Stomach (tissue), 9 donors: ENCODE results near the gene RAG1. TPM values are rescaled to one million over a fixed set of nuclear protein-coding genes. Genes with fewer than 3 reads are reported as not detected.
A peak's percentile ranks its signal among the peaks of the same experiment; 100 is the strongest.
"Not testable (repeated sequence)": the region's sequence is repeated elsewhere in the genome, so short reads cannot be mapped to it uniquely, and the experiment has no call there.

Source experiments
- DNase-seq, 2 donors: peaks; one replicate each; pipeline versions ENCODE4 v3.0.0 to v3.0.0-alpha.2; 2013 to 2019
- H3K27ac ChIP-seq, 5 donors: fragments of 200-600 bp in 4 of 5; sonication (generic) in 4 of 5; one replicate each; pipeline ENCODE4 v1.5.1; 2013 to 2019; ENCODE audit warnings: mild to moderate bottlenecking in 1 of 5, moderate library complexity in 1 of 5
- H3K27me3 ChIP-seq, 3 donors: fragments of 200-600 bp; sonication (generic); one replicate each; pipeline ENCODE4 v1.5.1; 2017 to 2019; ENCODE audit warnings: mixed run types in 1 of 3
- H3K36me3 ChIP-seq, 4 donors: fragments of 200-600 bp; sonication (generic); 1 replicate in 3 of 4; 2 replicates in 1 of 4; pipeline ENCODE4 v1.5.1; 2016 to 2019
- H3K4me1 ChIP-seq, 4 donors: fragments of 200-600 bp; sonication (generic); one replicate each; pipeline ENCODE4 v1.5.1; 2016 to 2019
- H3K4me3 ChIP-seq, 4 donors: fragments of 200-600 bp; sonication (generic) in 3 of 4; one replicate each; pipeline ENCODE4 v1.5.1; 2016 to 2019; ENCODE audit warnings: mild to moderate bottlenecking in 1 of 4
- H3K9me3 ChIP-seq, 4 donors: fragments of 200-600 bp; sonication (generic); one replicate each; pipeline ENCODE4 v1.5.1; 2016 to 2019
- EP300 ChIP-seq: sonication (generic); formaldehyde crosslinking; IDR thresholded peaks from one replicate; pipeline ENCODE4 v1.6.1; 2017; ENCODE audit warnings: antibody characterized with exemption
- POLR2A ChIP-seq, 4 donors: fragments of 450-650 bp; IDR thresholded peaks; one replicate each; pipeline ENCODE4 v1.6.1; 2016; ENCODE audit warnings: antibody characterized with exemption in 4 of 4, control low read depth in 2 of 4, mild to moderate bottlenecking in 1 of 4, moderate library complexity in 1 of 4
- POLR2AphosphoS5 ChIP-seq, 3 donors: sonication (generic); formaldehyde crosslinking; IDR thresholded peaks; one replicate each; pipeline ENCODE4 v1.6.1; 2016; ENCODE audit warnings: antibody characterized with exemption in 3 of 3
- WGBS, 5 donors: extraction: QIAGEN DNeasy Blood & Tissue Kit in 3 of 5; methylation state at CpG; one replicate each; pipeline versions ENCODE4 v1.1.5 to v1.1.7; 2013 to 2018; 5-methylcytosine and 5-hydroxymethylcytosine counted together
- intact Hi-C: fragments of 100-400 bp; cut with DNase I; formaldehyde crosslinking; loops from one replicate; pipeline ENCODE4 v1.15.1; 2023; ENCODE audit warnings: low total_unique reads
- polyA plus RNA-seq, 3 donors: library from polyadenylated mRNA; stranded (reverse); fragments of 200-250 nt; gene quantifications; one replicate each; pipeline ENCODE4 v1.2.3, GENCODE V29; 2013
- total RNA-seq, 5 donors: library from RNA; depleted of rRNA; stranded (reverse); fragments of >200 nt; gene quantifications; one replicate each; pipeline versions ENCODE4 v1.1.0 to v1.2.3, GENCODE V29; 2014 to 2016
- TF ChIP-seq, protein P1 (sequence below), 7 experiments: fragments of 450-650 bp in 4 of 7; fragments of 200-600 bp in 3 of 7; sonication (generic) in 3 of 7; IDR thresholded peaks; one replicate each; pipeline ENCODE4 v1.5.1; 2016 to 2019; ENCODE audit warnings: antibody characterized with exemption in 7 of 7, control low read depth in 2 of 7, mild to moderate bottlenecking in 1 of 7
- donor health status: healthy with polysubstance abuse.
- donor health status: Bipolar disorder and iron deficiency.
- donor health status: healthy.

Gene RAG1
- total and polyA plus RNA-seq, 8 donors, result 0.23 to 5.0 (median 0.43) TPM; not detected in 2

DNA sequence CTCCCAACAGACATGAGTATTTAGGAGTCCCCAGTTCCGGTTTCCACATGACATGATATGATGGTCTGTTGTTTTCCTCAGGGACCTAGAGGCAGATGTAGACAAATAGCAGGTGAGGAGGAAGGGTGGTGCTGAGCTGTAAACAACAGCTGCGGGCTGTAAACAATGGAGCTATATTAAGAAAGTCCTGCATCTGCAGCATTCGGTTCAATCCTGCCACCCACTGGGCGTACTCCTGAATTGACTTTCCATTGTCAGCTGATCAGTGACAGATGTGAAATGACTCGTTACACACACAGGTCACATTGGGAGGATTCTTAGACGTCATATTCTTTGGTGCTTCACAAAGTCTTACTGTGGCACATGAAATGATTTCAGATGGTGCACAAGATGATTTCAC is 26.8 kb upstream of the RAG1 start:
- Histone ChIP-seq H3K27me3 (no peaks in the 10 kb centered on the region), H3K36me3 (no peaks in the 10 kb centered on the region), H3K27ac (no peak overlapping the region), H3K4me3 (no peak overlapping the region), H3K9me3 (no peaks in the 10 kb centered on the region), H3K4me1 (peaks cover 0 to 5% (median 0%) of the 10 kb centered on the region in 4 donors)
- DNase-seq, result peak; percentile 49 to 72
- TF ChIP-seq POLR2AphosphoS5 (IDR thresholded peaks at IDR 0.05) (peak in 1 of 3 donors; percentile 36), POLR2A (IDR thresholded peaks at IDR 0.05) (no peak), EP300 (no peak)
- TF ChIP-seq, protein P1, sequence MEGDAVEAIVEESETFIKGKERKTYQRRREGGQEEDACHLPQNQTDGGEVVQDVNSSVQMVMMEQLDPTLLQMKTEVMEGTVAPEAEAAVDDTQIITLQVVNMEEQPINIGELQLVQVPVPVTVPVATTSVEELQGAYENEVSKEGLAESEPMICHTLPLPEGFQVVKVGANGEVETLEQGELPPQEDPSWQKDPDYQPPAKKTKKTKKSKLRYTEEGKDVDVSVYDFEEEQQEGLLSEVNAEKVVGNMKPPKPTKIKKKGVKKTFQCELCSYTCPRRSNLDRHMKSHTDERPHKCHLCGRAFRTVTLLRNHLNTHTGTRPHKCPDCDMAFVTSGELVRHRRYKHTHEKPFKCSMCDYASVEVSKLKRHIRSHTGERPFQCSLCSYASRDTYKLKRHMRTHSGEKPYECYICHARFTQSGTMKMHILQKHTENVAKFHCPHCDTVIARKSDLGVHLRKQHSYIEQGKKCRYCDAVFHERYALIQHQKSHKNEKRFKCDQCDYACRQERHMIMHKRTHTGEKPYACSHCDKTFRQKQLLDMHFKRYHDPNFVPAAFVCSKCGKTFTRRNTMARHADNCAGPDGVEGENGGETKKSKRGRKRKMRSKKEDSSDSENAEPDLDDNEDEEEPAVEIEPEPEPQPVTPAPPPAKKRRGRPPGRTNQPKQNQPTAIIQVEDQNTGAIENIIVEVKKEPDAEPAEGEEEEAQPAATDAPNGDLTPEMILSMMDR (IDR thresholded peaks at IDR 0.05), result peak in 3 of 7 experiments; percentile 17 to 27 (median 27)
- intact Hi-C loops, result no loop called here
- WGBS, 5 donors, result 8 to 21% (median 13%) methylated on average over 6 of the region's 6 CpGs

DNA sequence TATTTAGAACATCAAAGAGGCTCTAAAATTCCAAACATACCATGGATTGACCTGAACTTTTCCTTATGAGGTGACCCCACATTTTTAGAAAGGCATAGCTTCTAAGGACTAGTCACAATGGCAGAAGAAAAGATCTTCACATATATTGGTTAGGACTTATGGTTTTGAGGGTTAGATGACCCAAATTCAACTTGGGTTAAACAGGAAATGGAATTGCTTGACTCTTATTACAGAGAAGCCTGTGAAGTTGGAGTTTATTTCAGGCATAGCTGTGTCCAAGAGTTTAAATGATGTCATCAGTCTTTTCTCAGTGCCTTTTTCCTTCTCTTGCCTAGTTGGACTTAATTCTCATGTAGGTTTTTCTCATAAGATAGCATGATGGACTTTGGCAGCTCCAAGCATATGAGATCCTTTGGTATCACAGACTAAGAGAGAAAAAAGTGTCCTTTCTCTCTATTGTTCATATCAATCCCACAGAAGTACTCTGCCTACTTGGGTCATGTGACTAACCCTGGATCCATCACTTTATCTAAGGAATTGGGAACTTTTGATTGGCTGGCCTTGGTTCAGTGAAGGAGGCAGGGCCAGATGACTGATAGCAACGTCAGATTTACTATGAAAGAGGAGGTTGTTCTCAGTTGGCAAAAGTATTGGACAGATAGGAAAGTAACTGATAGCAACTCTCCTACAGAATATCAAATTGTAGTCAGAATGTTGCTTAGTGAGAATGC is 17.3 kb upstream of the RAG1 start:
- Histone ChIP-seq H3K36me3 (no peaks in the 10 kb centered on the region), H3K27ac (no peak overlapping the region), H3K4me1 (no peaks in the 10 kb centered on the region), H3K27me3 (no peaks in the 10 kb centered on the region), H3K9me3 (no peaks in the 10 kb centered on the region), H3K4me3 (no peak overlapping the region)
- intact Hi-C loops, result no loop called here
- 18 to 35% (median 23%) methylated on average over 1 of the region's 1 CpG for WGBS, 5 donors
- TF ChIP-seq POLR2A (IDR thresholded peaks at IDR 0.05) (no peak), POLR2AphosphoS5 (IDR thresholded peaks at IDR 0.05) (no peak), EP300 (no peak)
- TF ChIP-seq, protein P1 (IDR thresholded peaks at IDR 0.05), result no peak
- DNase-seq, result no peak

DNA sequence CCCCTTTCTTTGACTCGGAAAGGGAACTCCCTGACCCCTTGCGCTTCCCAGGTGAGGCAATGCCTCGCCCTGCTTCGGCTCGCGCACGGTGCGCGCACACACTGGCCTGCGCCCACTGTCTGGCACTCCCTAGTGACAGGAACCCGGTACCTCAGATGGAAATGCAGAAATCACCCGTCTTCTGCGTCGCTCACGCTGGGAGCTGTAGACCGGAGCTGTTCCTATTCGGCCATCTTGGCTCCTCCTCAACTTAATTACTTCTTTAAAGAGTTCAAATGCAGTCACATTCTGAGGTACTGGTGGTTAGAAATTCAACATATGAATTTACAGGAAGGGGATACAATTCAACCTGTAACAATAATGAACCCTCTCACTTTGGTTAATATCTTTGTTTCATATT is 10.4 kb upstream of the RAG1 start:
- WGBS, 5 donors, result 94 to 97% (median 96%) methylated on average over 8 to 15 of the region's 17 CpGs
- H3K27ac ChIP-seq, H3K4me3 ChIP-seq, H3K27me3 ChIP-seq, intact Hi-C loops, H3K9me3 ChIP-seq, DNase-seq, H3K36me3 ChIP-seq, H3K4me1 ChIP-seq: not testable (repeated sequence)

DNA sequence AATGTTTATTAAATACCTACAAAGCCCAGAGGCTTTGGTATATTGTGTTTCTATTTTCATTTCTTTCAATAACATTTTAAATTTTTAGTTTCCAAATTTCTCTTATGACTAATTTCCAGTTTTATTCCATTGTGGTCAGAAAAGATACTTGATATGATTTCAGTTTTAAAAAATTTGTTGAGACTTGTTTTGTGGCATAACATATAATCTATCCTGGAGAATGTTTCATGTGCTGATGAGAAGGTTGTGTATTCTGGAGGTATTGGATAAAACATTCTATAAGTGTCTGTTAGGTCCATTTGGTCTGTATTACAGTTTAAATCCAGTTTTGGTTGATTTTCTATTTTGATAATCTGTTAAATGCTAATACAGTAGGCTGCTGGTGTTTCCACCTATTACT is 9.8 kb upstream of the RAG1 start:
- no peak for TF ChIP-seq EP300
- peaks cover 0 to 6% (median 0%) of the 10 kb centered on the region in 4 donors for H3K4me1 ChIP-seq
- H3K27ac ChIP-seq, result no peak overlapping the region
- H3K9me3 ChIP-seq, result no peaks in the 10 kb centered on the region
- intact Hi-C loops, result no loop called here
- no peak overlapping the region for H3K4me3 ChIP-seq
- no peaks in the 10 kb centered on the region for H3K27me3 ChIP-seq
- no peak for DNase-seq
- H3K36me3 ChIP-seq, result no peaks in the 10 kb centered on the region

DNA sequence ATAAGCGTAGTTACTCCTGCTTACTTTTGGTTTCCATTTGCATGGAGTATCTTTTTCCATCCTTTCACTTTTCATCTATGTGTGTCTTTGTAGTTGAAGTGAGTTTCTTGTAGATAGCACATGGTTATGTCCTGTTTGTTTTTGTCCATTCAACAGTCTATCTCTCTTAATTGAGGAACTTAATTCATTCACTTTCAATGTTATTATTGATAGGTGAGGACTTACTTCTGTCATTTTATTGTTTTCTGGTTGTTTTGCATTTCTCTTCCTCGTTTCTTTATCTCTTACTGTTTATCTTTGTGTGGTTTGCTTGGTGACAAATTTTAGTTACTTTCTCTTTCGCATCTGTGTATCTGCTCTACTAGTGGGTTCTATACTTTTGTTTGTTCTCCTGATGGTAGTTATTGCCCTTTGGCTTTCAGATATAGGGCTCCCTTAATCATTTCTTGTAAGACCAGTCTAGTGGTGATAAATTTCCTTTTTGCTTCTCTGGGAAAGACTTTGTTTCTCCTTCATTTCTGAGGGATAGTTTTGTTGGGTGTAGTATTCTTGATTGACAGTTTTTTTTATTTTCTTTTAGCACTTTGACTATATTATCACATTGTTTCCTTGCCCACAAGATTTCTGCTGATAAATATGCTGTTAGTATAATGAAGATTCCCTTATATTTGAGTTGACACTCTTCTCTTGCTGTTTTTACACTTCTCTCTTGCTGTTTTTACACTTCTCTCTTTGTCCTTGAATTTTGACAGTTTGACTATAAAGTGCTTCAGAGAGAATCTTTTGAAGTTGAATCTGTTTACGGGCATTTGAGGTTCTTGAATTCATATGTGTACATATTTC is 9.0 kb upstream of the RAG1 start:
- Histone ChIP-seq H3K27me3 (no peaks in the 10 kb centered on the region), H3K9me3 (no peaks in the 10 kb centered on the region), H3K36me3 (no peaks in the 10 kb centered on the region), H3K4me1 (peaks cover 0 to 6% (median 0%) of the 10 kb centered on the region in 4 donors), H3K4me3 (no peak overlapping the region), H3K27ac (peak overlapping the region in 1 of 5 donors; percentile 29)
- intact Hi-C loops, result no loop called here
- 38 to 52% (median 41%) methylated on average over 4 of the region's 4 CpGs for WGBS, 5 donors
- no peak for DNase-seq
- TF ChIP-seq EP300 (no peak), POLR2AphosphoS5 (IDR thresholded peaks at IDR 0.05) (no peak)
